ENCODE measurements around the gene NUDT8. TPM values are rescaled to one million over a fixed set of nuclear protein-coding genes. Genes with fewer than 3 reads are reported as not detected.

NUDT8 gene
- total RNA-seq, 1 donor from 2014 or later, result 6.8 TPM

GRCh38 chr11:67613960-67614715 lies 15.6 kb downstream of the NUDT8 start:
- TF ChIP-seq CTCF (IDR thresholded peaks at IDR 0.05; ENCODE audit: unreplicated experiment), result peak; percentile 84
- Mint-ChIP-seq H3K4me1 (ENCODE audit: unreplicated experiment) (no peaks in the 10 kb centered on the region), H3K27ac (ENCODE audit: unreplicated experiment) (no peak overlapping the region), H3K4me3 (ENCODE audit: unreplicated experiment) (no peak overlapping the region), H3K36me3 (ENCODE audit: low read depth, unreplicated experiment) (peaks cover 8% of the 10 kb centered on the region), H3K27me3 (ENCODE audit: unreplicated experiment) (peaks cover 12% of the 10 kb centered on the region), H3K9me3 (ENCODE audit: unreplicated experiment) (no peaks in the 10 kb centered on the region)
- peak; percentile 77 for DNase-seq (ENCODE audit: low spot score)

GRCh38 chr11:67613313-67613959 lies 16.3 kb downstream of the NUDT8 start:
- H3K36me3 Mint-ChIP-seq (ENCODE audit: low read depth, unreplicated experiment), result peaks cover 15% of the 10 kb centered on the region
- no peaks in the 10 kb centered on the region for H3K9me3 Mint-ChIP-seq (ENCODE audit: unreplicated experiment)
- no peak for TF ChIP-seq CTCF (IDR thresholded peaks at IDR 0.05; ENCODE audit: unreplicated experiment)
- H3K27me3 Mint-ChIP-seq (ENCODE audit: unreplicated experiment), result peaks cover 12% of the 10 kb centered on the region
- H3K27ac Mint-ChIP-seq (ENCODE audit: unreplicated experiment), result no peak overlapping the region
- no peak overlapping the region for H3K4me3 Mint-ChIP-seq (ENCODE audit: unreplicated experiment)
- DNase-seq (ENCODE audit: low spot score), result no peak
- no peaks in the 10 kb centered on the region for H3K4me1 Mint-ChIP-seq (ENCODE audit: unreplicated experiment)

- Mint-ChIP-seq H3K4me3 (ENCODE audit: unreplicated experiment) (no peak overlapping the region), H3K9me3 (ENCODE audit: unreplicated experiment) (no peaks in the 10 kb centered on the region), H3K36me3 (ENCODE audit: low read depth, unreplicated experiment) (peaks cover 17% of the 10 kb centered on the region), H3K27ac (ENCODE audit: unreplicated experiment) (no peak overlapping the region), H3K4me1 (ENCODE audit: unreplicated experiment) (no peaks in the 10 kb centered on the region), H3K27me3 (ENCODE audit: unreplicated experiment) (peaks cover 13% of the 10 kb centered on the region)
- no peak for DNase-seq (ENCODE audit: low spot score)
- TF ChIP-seq CTCF (IDR thresholded peaks at IDR 0.05; ENCODE audit: unreplicated experiment), result no peak
These were observed 17.0 kb downstream of the NUDT8 start for GRCh38 chr11:67612751-67613150.

- no peak overlapping the region for H3K27ac Mint-ChIP-seq (ENCODE audit: unreplicated experiment)
These were observed 17.8 kb downstream of the NUDT8 start for GRCh38 chr11:67611704-67612587.

More at GRCh38 chr11:67611704-67612587, 17.8 kb downstream of the NUDT8 start:
- H3K36me3 Mint-ChIP-seq (ENCODE audit: low read depth, unreplicated experiment), result peaks cover 15% of the 10 kb centered on the region
- peaks cover 5% of the 10 kb centered on the region for H3K4me1 Mint-ChIP-seq (ENCODE audit: unreplicated experiment)
- no peaks in the 10 kb centered on the region for H3K9me3 Mint-ChIP-seq (ENCODE audit: unreplicated experiment)
- no peak for TF ChIP-seq CTCF (IDR thresholded peaks at IDR 0.05; ENCODE audit: unreplicated experiment)
- H3K4me3 Mint-ChIP-seq (ENCODE audit: unreplicated experiment), result no peak overlapping the region
- DNase-seq (ENCODE audit: low spot score), result no peak
- H3K27me3 Mint-ChIP-seq (ENCODE audit: unreplicated experiment), result peaks cover 16% of the 10 kb centered on the region
